H1 (cell line): Measurements from ENCODE around the gene TBCD. TPM values are rescaled to one million over a fixed set of nuclear protein-coding genes. Genes with fewer than 3 reads are reported as not detected.

Source experiments
- CTCF ChIA-PET: fragments of 300-600 bp; sonication (Branson Sonifier 250); formaldehyde crosslinking; loops from one replicate; lab custom pipeline; 2021; ENCODE audit not compliant: partially characterized antibody; lab: Charles Lee
- POLR2A ChIA-PET: fragments of 300-600 bp; sonication (Branson Sonifier 250); formaldehyde crosslinking; loops from one replicate; lab custom pipeline; 2021; ENCODE audit warnings: inconsistent platforms; ENCODE audit not compliant: partially characterized antibody; lab: Charles Lee
- DNase-seq, 2 experiments: peaks; one replicate each; pipeline versions ENCODE4 v3.0.0 to v3.0.0-alpha.2; 2010 to 2022; ENCODE audit warnings: low spot score in 2 of 2, low read depth in 1 of 2, mixed read lengths in 1 of 2
- FAIRE-seq: peaks from 2 replicates; lab custom pipeline; 2011; peaks lifted over from hg19 to GRCh38; lab: Jason Lieb, UNC
- H2AFZ ChIP-seq: 2 replicates; pipeline ENCODE4 v1.8.1; 2012; ENCODE audit warnings: low read length, inconsistent platforms
- H2AK5ac ChIP-seq: 2 replicates; pipeline ENCODE4 v1.6.1; 2013; ENCODE audit warnings: low read depth, low read length
- H2BK120ac ChIP-seq: replicated peaks from 2 replicates; pipeline ENCODE3; 2013; ENCODE audit warnings: low read depth, low read length, inconsistent platforms
- H2BK12ac ChIP-seq: 2 replicates; pipeline ENCODE4 v1.6.1; 2013; ENCODE audit warnings: low read depth, low read length
- H2BK15ac ChIP-seq: 2 replicates; pipeline ENCODE4 v1.6.1; 2013; ENCODE audit warnings: low read length
- H2BK20ac ChIP-seq: 2 replicates; pipeline ENCODE4 v1.6.1; 2013; ENCODE audit warnings: low read length
- H2BK5ac ChIP-seq: 2 replicates; pipeline ENCODE4 v1.6.1; 2013; ENCODE audit warnings: low read depth, low read length
- H3K14ac ChIP-seq: 2 replicates; pipeline ENCODE4 v1.6.1; 2013; ENCODE audit warnings: inconsistent platforms; ENCODE audit not compliant: insufficient read length
- H3K18ac ChIP-seq: 2 replicates; pipeline ENCODE4 v1.6.1; 2013; ENCODE audit warnings: low read length; ENCODE audit errors: extremely low read depth
- H3K23ac ChIP-seq: 2 replicates; pipeline ENCODE4 v1.6.1; 2013; ENCODE audit warnings: inconsistent platforms; ENCODE audit not compliant: insufficient read length
- H3K23me2 ChIP-seq: 2 replicates; pipeline ENCODE4 v1.6.1; 2013; ENCODE audit warnings: low read depth, low read length
- H3K27ac ChIP-seq: 2 replicates; pipeline ENCODE4 v1.6.1; 2011; ENCODE audit warnings: low read depth, low read length, inconsistent platforms
- H3K27me3 ChIP-seq, 4 experiments: replicated peaks in 1 of 4; 1 replicate in 1 of 4; 2 replicates in 3 of 4; pipeline versions ENCODE4 v1.6.1 to v1.8.1; 2011 to 2013; ENCODE audit warnings: low read length in 3 of 4, mild to moderate bottlenecking in 3 of 4, inconsistent platforms in 2 of 4, mixed read lengths in 2 of 4, moderate library complexity in 1 of 4; ENCODE audit not compliant: control insufficient read depth in 3 of 4, insufficient read depth in 3 of 4; ENCODE audit errors: extremely low read depth in 1 of 4
- H3K36me3 ChIP-seq, 4 experiments: 2 replicates each; pipeline versions ENCODE4 v1.6.1 to v1.8.1; 2011 to 2013; ENCODE audit warnings: mild to moderate bottlenecking in 4 of 4, low read length in 3 of 4, moderate library complexity in 2 of 4, control low read depth in 1 of 4, inconsistent platforms in 1 of 4; ENCODE audit not compliant: insufficient read depth in 4 of 4, control insufficient read depth in 2 of 4
- H3K4ac ChIP-seq: replicated peaks from 2 replicates; pipeline ENCODE3; 2013; ENCODE audit warnings: low read length, low read depth, mixed read lengths, inconsistent platforms; ENCODE audit not compliant: insufficient read length
- H3K4me1 ChIP-seq, 4 experiments: replicated peaks in 1 of 4; 1 replicate in 1 of 4; 2 replicates in 3 of 4; pipeline versions ENCODE4 v1.6.1 to v1.8.1; 2011 to 2013; ENCODE audit warnings: low read length in 3 of 4, inconsistent platforms in 2 of 4, mixed read lengths in 1 of 4; ENCODE audit not compliant: insufficient read depth in 4 of 4, control insufficient read depth in 3 of 4
- H3K4me2 ChIP-seq, 2 experiments: 2 replicates each; pipeline versions ENCODE4 v1.6.1 to v1.8.1; 2011 to 2013; ENCODE audit warnings: low read depth in 2 of 2, low read length in 2 of 2, control low read depth in 1 of 2, inconsistent platforms in 1 of 2, mild to moderate bottlenecking in 1 of 2; ENCODE audit not compliant: insufficient read depth in 1 of 2
- H3K4me3 ChIP-seq, 4 experiments: fragments of 200-600, 300-600 bp in 1 of 4; sonication (generic), shearing (Covaris generic), sonication (Bioruptor Twin) in 1 of 4; 2 replicates each; pipeline versions ENCODE4 v1.5.1 to v1.8.1; 2011 to 2016; ENCODE audit warnings: low read length in 4 of 4, low read depth in 3 of 4, control low read depth in 2 of 4, inconsistent platforms in 2 of 4, mild to moderate bottlenecking in 2 of 4, mixed read lengths in 1 of 4, moderate library complexity in 1 of 4; ENCODE audit not compliant: insufficient read depth in 2 of 4; ENCODE audit errors: extremely low read depth in 1 of 4
- H3K56ac ChIP-seq: replicated peaks from 2 replicates; pipeline ENCODE3; 2013; ENCODE audit warnings: low read depth, mild to moderate bottlenecking, mixed read lengths, low read length, inconsistent platforms; ENCODE audit not compliant: insufficient read length
- H3K79me1 ChIP-seq: 2 replicates; pipeline ENCODE4 v1.6.1; 2013; ENCODE audit warnings: low read depth, low read length, control low read depth
- H3K79me2 ChIP-seq, 2 experiments: 2 replicates each; pipeline versions ENCODE4 v1.6.1 to v1.8.1; 2012 to 2013; ENCODE audit warnings: low read length in 2 of 2, mild to moderate bottlenecking in 2 of 2, inconsistent platforms in 1 of 2; ENCODE audit not compliant: insufficient read depth in 2 of 2, control insufficient read depth in 1 of 2
- H3K9ac ChIP-seq, 4 experiments: replicated peaks in 1 of 4; 1 replicate in 1 of 4; 2 replicates in 3 of 4; pipeline versions ENCODE4 v1.6.1 to v1.8.1; 2011 to 2013; ENCODE audit warnings: low read depth in 3 of 4, low read length in 3 of 4, control low read depth in 2 of 4, mild to moderate bottlenecking in 2 of 4, moderate library complexity in 2 of 4, inconsistent platforms in 1 of 4; ENCODE audit errors: extremely low read depth in 1 of 4
- H3K9me3 ChIP-seq, 2 experiments: 2 replicates each; pipeline versions ENCODE4 v1.6.1 to v1.8.1; 2012 to 2013; ENCODE audit warnings: mild to moderate bottlenecking in 2 of 2, moderate library complexity in 2 of 2, control low read depth in 1 of 2, inconsistent platforms in 1 of 2, low read depth in 1 of 2, low read length in 1 of 2, mixed read lengths in 1 of 2; ENCODE audit not compliant: insufficient read depth in 2 of 2
- H4K20me1 ChIP-seq, 2 experiments: replicated peaks in 1 of 2; 2 replicates each; pipeline versions ENCODE3 to v1.8.1; 2011 to 2013; ENCODE audit warnings: inconsistent platforms in 2 of 2, low read length in 2 of 2, mild to moderate bottlenecking in 1 of 2; ENCODE audit not compliant: insufficient read depth in 2 of 2, control insufficient read depth in 1 of 2
- H4K5ac ChIP-seq: 2 replicates; pipeline ENCODE4 v1.6.1; 2013; ENCODE audit warnings: low read length, low read depth, mixed read lengths, inconsistent platforms; ENCODE audit not compliant: insufficient read length
- H4K8ac ChIP-seq: 2 replicates; pipeline ENCODE4 v1.8.0; 2013; ENCODE audit warnings: mild to moderate bottlenecking, moderate library complexity, low read length, inconsistent platforms; ENCODE audit not compliant: insufficient read depth; ENCODE audit errors: extremely low read depth
- H4K91ac ChIP-seq: replicated peaks from 2 replicates; pipeline ENCODE3; 2013; ENCODE audit warnings: low read length, mixed read lengths, inconsistent platforms; ENCODE audit not compliant: insufficient read length
- CBX8 ChIP-seq: fragments of 300-800, 300-1000 bp; sonication (generic); IDR thresholded peaks from 2 replicates; pipeline ENCODE4 v1.7.1; 2016; ENCODE audit warnings: low read depth, low read length, borderline replicate concordance
- GTF2F1 ChIP-seq: IDR thresholded peaks from 2 replicates; pipeline ENCODE4 v1.6.1; 2012; ENCODE audit warnings: low read depth, low read length, improper control_type of control experiment, borderline replicate concordance
- JUN ChIP-seq: IDR thresholded peaks from 2 replicates; pipeline ENCODE4 v1.6.1; 2011; ENCODE audit warnings: low read depth, mild to moderate bottlenecking, improper control_type of control experiment, low read length
- KDM5A ChIP-seq: fragments of 200-600 bp; IDR thresholded peaks from 2 replicates; pipeline ENCODE4 v1.7.1; 2012; ENCODE audit warnings: mild to moderate bottlenecking, low read length, inconsistent platforms, mixed read lengths
- RAD21 ChIP-seq, 2 experiments: IDR thresholded peaks in 1 of 2; conservative IDR thresholded peaks in 1 of 2; 2 replicates each; pipeline ENCODE4 v1.6.1; 2011; ENCODE audit warnings: low read depth in 2 of 2, low read length in 2 of 2, improper control_type of control experiment in 1 of 2, inconsistent platforms in 1 of 2, mild to moderate bottlenecking in 1 of 2, moderate library complexity in 1 of 2
- WGBS, 2 experiments: shearing (Covaris generic) in 1 of 2; methylation state at CpG; one replicate each; pipeline versions ENCODE4 v1.1.6 to v1.1.7; 2013 to 2015; ENCODE audit warnings: low lambda C conversion rate in 2 of 2, mixed read lengths in 2 of 2, inconsistent platforms in 1 of 2, low coverage in 1 of 2, missing lambda C conversion rate in 1 of 2; ENCODE audit not compliant: insufficient replicate concordance in 2 of 2, insufficient coverage in 1 of 2, insufficient read length in 1 of 2; ENCODE audit errors: extremely low coverage in 1 of 2, missing lambda C conversion rate in 1 of 2; 5-methylcytosine and 5-hydroxymethylcytosine counted together
- polyA plus RNA-seq, 7 experiments: library from polyadenylated mRNA; depleted of rRNA in 3 of 7; stranded (reverse) in 5 of 7; unstranded in 2 of 7; fragments of >200 nt in 5 of 7; fragments of 200-250 nt in 2 of 7; gene quantifications; 1 replicate in 5 of 7; 2 replicates in 1 of 7; 4 replicates in 1 of 7; pipeline versions ENCODE4 v1.2.1 to v1.2.3, GENCODE V29; 2011 to 2013; ENCODE audit warnings: missing spikeins in 2 of 7, mixed read lengths in 2 of 7
- total RNA-seq: library from RNA; stranded (reverse); fragmentation: NEBNext Ultra II Directional; extraction: Animal tissue kit (Norgen Biotek cat#: 25700); gene quantifications from 2 replicates; pipeline ENCODE4 v1.2.1, GENCODE V29; 2021

The TBCD gene
- total and polyA plus RNA-seq, 2 of the 8 experiments (the other 6 are each of a cell fraction or from before 2014, with no cell fraction given) = 118 to 162 TPM

DNA sequence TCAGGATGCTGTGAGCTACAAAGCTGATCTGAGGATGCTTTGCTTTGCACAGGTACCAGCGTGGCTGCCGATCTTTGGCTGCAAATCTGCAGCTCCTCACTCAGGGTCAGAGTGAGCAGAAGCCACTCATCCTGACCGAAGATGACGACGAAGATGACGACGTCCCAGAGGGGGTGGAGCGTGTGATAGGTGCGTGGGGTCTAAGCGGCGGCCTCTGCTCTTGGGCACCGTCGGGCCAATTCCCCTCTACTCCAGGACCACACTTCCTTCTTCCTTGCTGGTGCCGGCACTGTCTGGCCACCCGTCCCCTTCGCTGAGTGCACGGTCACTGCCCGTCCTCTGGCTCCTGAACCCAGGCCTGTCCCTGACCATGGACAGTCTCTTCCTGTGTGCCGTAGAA is 54.0 kb downstream of the TBCD start:
- Histone ChIP-seq H3K4me3 (no peak overlapping the region), H3K56ac (no peak overlapping the region), H4K8ac (no peak overlapping the region; the same call in 1 of the 2 replicates), H3K4me2 (no peak overlapping the region), H3K9ac (no peak overlapping the region), H3K4me1 (no peaks in the 10 kb centered on the region; a peak in 1 of 7 replicates), H4K20me1 (peaks cover 3 to 5% of the 10 kb centered on the region in 2 experiments), H2BK20ac (no peak overlapping the region), H3K27me3 (no peaks in the 10 kb centered on the region), H3K27ac (no peak overlapping the region), H3K4ac (no peak overlapping the region), H3K9me3 (peaks cover 8 to 10% of the 10 kb centered on the region in 2 experiments; a peak in 3 of 4 replicates), H2AK5ac (no peak overlapping the region), H2BK12ac (no peak overlapping the region; the same call in 1 of the 2 replicates), H2BK15ac (no peak overlapping the region), H4K91ac (no peak overlapping the region), H3K79me2 (peaks cover 0 to 23% of the 10 kb centered on the region in 2 experiments; a peak in 2 of 4 replicates), H3K23ac (no peak overlapping the region), H2AFZ (no peak overlapping the region), H3K36me3 (peaks cover 2 to 28% (median 15%) of the 10 kb centered on the region in 4 experiments; a peak in 6 of 8 replicates), H2BK5ac (0 out of 2 replicates have a peak overlapping the region, but pooled peaks have one; percentile 44), H3K23me2 (no peaks in the 10 kb centered on the region; the same call in 1 of the 2 replicates), H3K14ac (no peak overlapping the region), H3K79me1 (peaks cover 7% of the 10 kb centered on the region), H3K18ac (no peak overlapping the region), H4K5ac (no peak overlapping the region), H2BK120ac (no peak overlapping the region)
- ChIA-PET POLR2A (no interaction called here), CTCF (interaction anchor here (0.8 to 4.1 kb wide), 2 partner anchors 10 to 17 kb away, joined by 3 to 17 read pairs; no protein-coding TSS in a partner anchor)
- FAIRE-seq (no peak), DNase-seq (no peak)
- TF ChIP-seq KDM5A (no peak), RAD21 (IDR thresholded peaks at IDR 0.05 in 1 of 2, conservative IDR thresholded peaks at IDR 0.05 in 1 of 2; ENCODE audit: low read depth in 2 of 2, low read length in 2 of 2) (no peak), GTF2F1 (no peak), CBX8 (no peak), JUN (no peak)
- 83% methylated on average over 19 of the region's 19 CpGs; no CpG with 5 or more reads in 1 of the 2 experiments for WGBS, 2 experiments
